ENCODE results near the gene LRMDA. TPM values are rescaled to one million over a fixed set of nuclear protein-coding genes. Genes with fewer than 3 reads are reported as not detected.
A peak's percentile ranks its signal among the peaks of the same experiment; 100 is the strongest.

LRMDA gene
- total RNA-seq, 2 donors from 2014 or later = 9.6 to 12.6 TPM

DNA sequence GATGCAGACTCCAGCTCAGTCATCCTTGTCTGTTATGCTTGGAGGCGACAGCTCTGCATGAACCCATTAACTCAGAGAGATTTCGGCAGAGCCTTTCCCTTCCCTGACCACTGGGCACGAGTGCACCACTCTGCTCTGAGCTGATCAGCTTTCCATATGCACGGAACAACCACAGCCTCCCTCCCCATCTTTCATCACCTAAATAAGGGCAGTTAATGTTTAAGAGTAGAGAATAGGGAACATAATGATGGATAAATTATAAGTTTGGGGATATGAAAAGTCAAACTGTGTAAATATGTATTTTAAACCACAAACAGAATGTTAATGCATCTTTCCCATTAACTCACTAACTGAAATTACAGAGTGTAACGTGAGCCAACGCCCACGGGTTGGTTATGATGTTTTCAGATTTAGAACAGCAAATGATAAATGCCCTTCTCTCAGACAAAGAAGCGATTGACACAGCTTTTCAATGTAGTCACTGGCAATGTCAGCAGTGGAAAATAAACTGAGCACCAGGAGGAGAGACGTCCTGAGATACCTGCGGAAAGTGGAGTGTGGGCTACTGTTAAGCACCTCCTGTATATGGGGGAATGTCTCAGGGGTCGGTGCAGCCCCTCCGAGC, 658.2 kb downstream of the LRMDA start:
- 65% methylated on average over 12 of the region's 12 CpGs for WGBS
- intact Hi-C loops (cut with DNase I) = loop anchor here (5.0 to 10.0 kb wide), 7 partner anchors 52 to 795 kb away; no protein-coding TSS in a partner anchor
- H3K27me3 ChIP-seq (replicated peaks; ENCODE audit: insufficient read depth) = no peaks in the 10 kb centered on the region

DNA sequence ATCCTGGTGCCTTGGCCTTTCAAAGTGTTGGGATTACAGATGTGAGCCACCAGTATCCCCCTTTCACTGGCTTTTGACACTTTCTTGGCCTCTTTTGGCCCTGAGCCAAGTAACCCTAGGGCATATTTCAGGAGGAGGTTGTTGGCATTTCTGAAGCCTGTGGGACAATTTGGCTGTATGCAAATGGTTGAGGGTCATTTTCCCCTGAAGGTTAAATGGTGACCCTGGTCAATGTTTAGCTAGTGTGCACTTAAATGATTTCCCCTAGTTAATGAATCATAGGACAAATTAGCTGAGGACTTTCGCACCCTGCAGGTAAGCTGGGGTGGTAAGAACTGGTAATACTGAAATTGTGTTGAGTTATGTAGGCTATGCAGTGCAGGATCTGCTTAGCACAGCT, 660.5 kb downstream of the LRMDA start:
- Histone ChIP-seq H3K4me1 (replicated peaks) (no peaks in the 10 kb centered on the region), H3K27ac (no peak overlapping the region), H3K27me3 (replicated peaks; ENCODE audit: insufficient read depth) (no peaks in the 10 kb centered on the region), H3K4me3 (no peak overlapping the region), H3K9me3 (no peaks in the 10 kb centered on the region), H3K36me3 (no peaks in the 10 kb centered on the region)
- TF ChIP-seq CTCF (IDR thresholded peaks at IDR 0.05) (no peak), POLR2AphosphoS5 (IDR thresholded peaks at IDR 0.05) (no peak), POLR2A (IDR thresholded peaks at IDR 0.05) (no peak)
- WGBS = 100% methylated on average over 1 of the region's 1 CpG
- intact Hi-C loops (cut with DNase I) = loop anchor here (5.0 kb wide), 1 partner anchor 455 kb away; no protein-coding TSS in a partner anchor
- DNase-seq (ENCODE audit: low spot score) = no peak

More for the DNA sequence above, 658.2 kb downstream of the LRMDA start:
- no peak overlapping the region for H3K4me3 ChIP-seq
- no peaks in the 10 kb centered on the region for H3K9me3 ChIP-seq
- no peak overlapping the region for H3K27ac ChIP-seq
- no peaks in the 10 kb centered on the region for H3K36me3 ChIP-seq
- no peak for TF ChIP-seq POLR2A (IDR thresholded peaks at IDR 0.05)
- TF ChIP-seq POLR2AphosphoS5 (IDR thresholded peaks at IDR 0.05) = peak; percentile 53
- no peaks in the 10 kb centered on the region for H3K4me1 ChIP-seq (replicated peaks)
- DNase-seq (ENCODE audit: low spot score) = no peak

DNA sequence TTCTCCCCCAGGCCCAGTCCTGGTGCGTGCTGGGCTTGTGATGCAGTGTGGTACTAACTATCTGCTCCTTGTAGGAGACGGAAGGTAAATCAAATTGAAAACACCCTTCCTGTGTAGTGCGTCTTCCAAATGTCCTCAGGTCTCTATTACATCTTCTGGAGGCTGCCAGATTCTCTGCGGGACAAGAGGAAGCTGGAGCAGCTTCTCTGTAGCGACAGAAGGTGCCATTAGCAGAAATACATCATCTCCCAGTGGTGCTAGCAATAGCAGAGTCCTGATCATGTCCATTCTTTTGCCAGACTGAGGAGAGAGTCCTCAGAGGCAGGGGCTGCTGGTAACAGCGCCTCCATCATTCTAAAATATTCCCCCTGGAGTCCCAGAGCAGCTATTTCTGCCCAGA, 675.2 kb downstream of the LRMDA start:
- DNase-seq (ENCODE audit: low spot score) = no peak
- Histone ChIP-seq H3K36me3 (no peaks in the 10 kb centered on the region), H3K27ac (no peak overlapping the region), H3K4me1 (replicated peaks) (no peaks in the 10 kb centered on the region), H3K27me3 (replicated peaks; ENCODE audit: insufficient read depth) (no peaks in the 10 kb centered on the region), H3K4me3 (no peak overlapping the region), H3K9me3 (no peaks in the 10 kb centered on the region)
- TF ChIP-seq CTCF (IDR thresholded peaks at IDR 0.05) = no peak
- TF ChIP-seq POLR2AphosphoS5 (IDR thresholded peaks at IDR 0.05) = no peak
- no peak for TF ChIP-seq POLR2A (IDR thresholded peaks at IDR 0.05)
- WGBS = 97% methylated on average over 6 of the region's 6 CpGs
- intact Hi-C loops (cut with DNase I) = no loop called here

DNA sequence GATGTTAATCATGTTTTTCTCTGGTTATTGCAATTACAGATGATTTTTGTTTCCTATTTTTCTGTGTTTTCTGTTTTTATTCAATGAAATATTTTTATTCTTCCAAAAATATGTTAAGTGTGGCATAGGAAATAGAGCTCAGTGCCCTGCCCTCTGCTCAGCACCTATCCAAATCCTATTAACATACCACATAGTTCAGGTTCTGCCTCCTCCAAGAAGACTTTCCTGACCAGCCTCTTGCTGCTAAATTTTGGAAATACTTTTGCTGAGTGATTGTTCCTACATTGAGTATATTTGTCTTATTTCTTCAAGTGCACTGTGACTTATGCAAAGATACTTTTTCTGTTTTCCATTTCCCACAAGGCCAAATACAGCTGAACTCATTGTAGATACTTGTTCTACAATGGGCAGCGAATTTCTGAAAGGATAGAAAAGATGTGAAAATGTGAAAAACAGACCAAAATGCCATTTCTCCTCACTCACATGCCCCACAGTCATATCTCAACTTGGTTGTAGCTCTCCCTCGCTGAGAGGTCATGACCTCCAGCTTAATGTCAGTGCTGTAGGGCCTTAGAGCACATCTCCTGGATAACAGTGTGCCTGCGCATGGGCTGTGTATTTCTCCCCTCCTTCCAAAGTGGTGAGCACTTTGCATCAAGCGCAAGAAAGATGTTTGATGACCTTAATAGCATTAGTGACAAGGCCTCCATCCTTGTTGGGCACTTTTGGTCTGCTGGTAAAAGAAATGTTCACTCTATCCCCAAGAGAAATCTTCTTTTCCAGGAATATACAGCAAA, 677.3 kb downstream of the LRMDA start:
- Histone ChIP-seq H3K27ac (no peak overlapping the region), H3K4me3 (no peak overlapping the region), H3K27me3 (replicated peaks; ENCODE audit: insufficient read depth) (no peaks in the 10 kb centered on the region), H3K36me3 (no peaks in the 10 kb centered on the region), H3K9me3 (no peaks in the 10 kb centered on the region), H3K4me1 (replicated peaks) (no peaks in the 10 kb centered on the region)
- no peak for TF ChIP-seq POLR2AphosphoS5 (IDR thresholded peaks at IDR 0.05)
- no peak for TF ChIP-seq POLR2A (IDR thresholded peaks at IDR 0.05)
- TF ChIP-seq CTCF (IDR thresholded peaks at IDR 0.05) = no peak
- 93% methylated on average over 4 of the region's 4 CpGs for WGBS
- DNase-seq (ENCODE audit: low spot score) = no peak
- intact Hi-C loops (cut with DNase I) = no loop called here

- no peak overlapping the region for H3K4me3 ChIP-seq
- WGBS = 68% methylated on average over 4 of the region's 4 CpGs
Observed at GRCh38 chr10:76111404-76111803, 680.0 kb downstream of the LRMDA start.

More at GRCh38 chr10:76111404-76111803, 680.0 kb downstream of the LRMDA start:
- H3K27me3 ChIP-seq (replicated peaks; ENCODE audit: insufficient read depth) = no peaks in the 10 kb centered on the region
- no peak for TF ChIP-seq CTCF (IDR thresholded peaks at IDR 0.05)
- no peak for TF ChIP-seq POLR2A (IDR thresholded peaks at IDR 0.05)
- no peak for TF ChIP-seq POLR2AphosphoS5 (IDR thresholded peaks at IDR 0.05)
- H3K27ac ChIP-seq = no peak overlapping the region
- H3K4me1 ChIP-seq (replicated peaks) = no peaks in the 10 kb centered on the region
- no peaks in the 10 kb centered on the region for H3K36me3 ChIP-seq
- H3K9me3 ChIP-seq = no peaks in the 10 kb centered on the region
- DNase-seq (ENCODE audit: low spot score) = no peak
- intact Hi-C loops (cut with DNase I) = no loop called here
